ENCODE data around the gene NCBP3.

The NCBP3 gene

GRCh38 chr17:3889325-3890012 is 43.4 kb upstream of the NCBP3 start:
- no peak overlapping the region for H3K4me3 ChIP-seq (ENCODE audit: low read depth in 1 of 2, low read length in 1 of 2)
- peaks cover 5% of the 10 kb centered on the region for H3K27me3 ChIP-seq
- H3K27ac ChIP-seq: no peak overlapping the region
- H3K36me3 ChIP-seq: peaks cover 10% of the 10 kb centered on the region
- no peaks in the 10 kb centered on the region for H3K9me3 ChIP-seq
- TF ChIP-seq, protein P1, sequence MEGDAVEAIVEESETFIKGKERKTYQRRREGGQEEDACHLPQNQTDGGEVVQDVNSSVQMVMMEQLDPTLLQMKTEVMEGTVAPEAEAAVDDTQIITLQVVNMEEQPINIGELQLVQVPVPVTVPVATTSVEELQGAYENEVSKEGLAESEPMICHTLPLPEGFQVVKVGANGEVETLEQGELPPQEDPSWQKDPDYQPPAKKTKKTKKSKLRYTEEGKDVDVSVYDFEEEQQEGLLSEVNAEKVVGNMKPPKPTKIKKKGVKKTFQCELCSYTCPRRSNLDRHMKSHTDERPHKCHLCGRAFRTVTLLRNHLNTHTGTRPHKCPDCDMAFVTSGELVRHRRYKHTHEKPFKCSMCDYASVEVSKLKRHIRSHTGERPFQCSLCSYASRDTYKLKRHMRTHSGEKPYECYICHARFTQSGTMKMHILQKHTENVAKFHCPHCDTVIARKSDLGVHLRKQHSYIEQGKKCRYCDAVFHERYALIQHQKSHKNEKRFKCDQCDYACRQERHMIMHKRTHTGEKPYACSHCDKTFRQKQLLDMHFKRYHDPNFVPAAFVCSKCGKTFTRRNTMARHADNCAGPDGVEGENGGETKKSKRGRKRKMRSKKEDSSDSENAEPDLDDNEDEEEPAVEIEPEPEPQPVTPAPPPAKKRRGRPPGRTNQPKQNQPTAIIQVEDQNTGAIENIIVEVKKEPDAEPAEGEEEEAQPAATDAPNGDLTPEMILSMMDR (IDR thresholded peaks at IDR 0.05): no peak
- peaks cover 59 to 89% of the 10 kb centered on the region in 2 experiments for H3K4me1 ChIP-seq (ENCODE audit: control insufficient read depth in 1 of 2, insufficient read depth in 1 of 2, low read depth in 1 of 2, low read length in 1 of 2)

DNA sequence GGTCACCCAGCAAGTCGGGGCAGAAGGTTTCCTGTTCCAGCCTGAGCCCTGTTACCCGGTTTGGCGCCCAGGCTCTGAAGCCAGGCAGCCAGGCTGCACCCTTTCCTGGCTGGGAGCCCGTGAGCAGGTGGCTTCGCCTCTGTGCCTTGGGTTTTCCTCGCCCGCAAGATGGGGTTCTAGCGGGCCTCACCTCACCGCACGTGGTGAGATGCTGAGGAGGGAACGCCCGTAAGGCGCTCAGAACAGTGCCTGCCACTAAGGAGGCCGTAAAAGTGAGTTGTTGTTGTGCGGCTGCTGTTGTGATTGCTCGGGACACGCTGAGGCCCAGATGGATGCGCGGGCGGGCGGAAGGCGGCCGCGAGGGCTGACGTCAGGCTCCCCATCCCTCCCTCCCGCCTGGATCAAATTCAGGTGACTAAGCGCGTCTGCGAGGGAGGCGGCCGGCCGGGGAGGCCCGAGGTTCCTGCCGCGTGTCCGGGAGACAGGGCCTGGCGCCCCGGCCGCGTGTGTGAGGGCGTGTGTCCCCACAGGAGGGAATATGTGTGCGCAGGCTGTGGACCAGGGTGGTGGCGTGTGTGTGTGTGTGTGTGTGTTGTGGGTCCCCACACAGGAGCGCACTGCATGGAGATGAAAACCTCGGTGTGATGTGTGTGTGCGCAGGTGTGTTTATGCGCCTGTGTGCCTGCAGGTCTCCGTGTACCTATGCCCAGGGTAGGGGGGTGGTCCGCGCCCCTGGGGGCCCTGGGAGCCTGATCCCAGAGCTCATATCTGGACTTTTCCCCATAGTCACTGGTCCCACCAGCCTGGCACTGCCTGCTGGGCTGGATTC is 42.5 kb upstream of the NCBP3 start:
- Histone ChIP-seq H3K36me3 (peaks cover 19% of the 10 kb centered on the region), H3K27me3 (peaks cover 5% of the 10 kb centered on the region), H3K9me3 (no peaks in the 10 kb centered on the region), H3K27ac (peak overlapping the region; percentile 95), H3K4me1 (ENCODE audit: control insufficient read depth in 1 of 2, insufficient read depth in 1 of 2, low read depth in 1 of 2, low read length in 1 of 2) (peaks cover 50 to 80% of the 10 kb centered on the region in 2 experiments), H3K4me3 (ENCODE audit: low read depth in 1 of 2, low read length in 1 of 2) (peak overlapping the region in 1 of 2 experiments; percentile 14)
- TF ChIP-seq, protein P1 (IDR thresholded peaks at IDR 0.05): no peak

DNA sequence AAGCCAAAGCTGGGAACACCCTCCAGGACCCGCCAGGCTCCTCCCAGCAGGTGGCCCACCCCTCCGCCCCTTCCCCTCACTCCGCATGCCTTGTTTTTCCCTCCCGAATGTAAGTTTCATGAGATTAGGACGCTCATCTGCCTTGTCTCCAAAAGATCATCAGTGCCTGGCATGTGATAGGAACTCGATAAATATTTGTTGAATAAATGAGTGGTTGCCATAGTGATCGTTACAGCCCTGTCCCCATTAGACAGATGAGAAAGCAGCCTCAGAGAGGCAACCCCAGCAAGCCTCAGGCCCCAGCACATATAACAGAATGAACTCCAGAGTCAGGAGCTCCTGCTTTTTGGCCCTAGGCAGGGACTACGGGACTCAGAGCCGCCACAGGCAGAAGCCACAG is 41.8 kb upstream of the NCBP3 start:
- Histone ChIP-seq H3K9me3 (no peaks in the 10 kb centered on the region), H3K4me1 (ENCODE audit: control insufficient read depth in 1 of 2, insufficient read depth in 1 of 2, low read depth in 1 of 2, low read length in 1 of 2) (peaks cover 47 to 75% of the 10 kb centered on the region in 2 experiments), H3K36me3 (peaks cover 26% of the 10 kb centered on the region), H3K27ac (peak overlapping the region; percentile 95), H3K27me3 (peaks cover 5% of the 10 kb centered on the region), H3K4me3 (ENCODE audit: low read depth in 1 of 2, low read length in 1 of 2) (peak overlapping the region; percentile 49 to 64)
- TF ChIP-seq, protein P1 (IDR thresholded peaks at IDR 0.05): no peak

DNA sequence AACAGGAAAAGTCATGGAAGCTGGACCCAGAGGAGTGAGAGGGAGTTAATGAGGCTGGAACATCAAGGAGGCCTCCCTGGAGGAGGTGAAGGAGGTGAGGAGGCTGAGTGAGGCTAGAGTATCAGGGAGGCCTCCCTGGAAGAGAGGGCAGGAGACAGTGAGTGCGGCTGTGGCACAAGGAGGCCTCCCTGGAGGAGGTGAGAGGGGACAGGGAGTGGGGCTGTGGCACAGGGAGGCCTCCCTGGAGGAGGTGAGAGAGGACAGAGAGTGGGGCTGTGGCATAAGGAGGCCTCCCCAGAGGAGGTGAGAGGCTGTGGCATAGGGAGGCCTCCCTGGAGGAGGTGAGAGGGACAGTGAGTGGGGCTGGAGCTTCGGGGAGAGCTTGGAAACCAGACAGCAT is 41.3 kb upstream of the NCBP3 start:
- H3K27me3 ChIP-seq: peaks cover 5% of the 10 kb centered on the region
- TF ChIP-seq, protein P1 (IDR thresholded peaks at IDR 0.05): no peak
- peaks cover 31% of the 10 kb centered on the region for H3K36me3 ChIP-seq
- H3K4me3 ChIP-seq (ENCODE audit: low read depth in 1 of 2, low read length in 1 of 2): peak overlapping the region; percentile 49 to 64
- H3K4me1 ChIP-seq (ENCODE audit: control insufficient read depth in 1 of 2, insufficient read depth in 1 of 2, low read depth in 1 of 2, low read length in 1 of 2): peaks cover 47 to 75% of the 10 kb centered on the region in 2 experiments
- peak overlapping the region; percentile 95 for H3K27ac ChIP-seq
- H3K9me3 ChIP-seq: no peaks in the 10 kb centered on the region

DNA sequence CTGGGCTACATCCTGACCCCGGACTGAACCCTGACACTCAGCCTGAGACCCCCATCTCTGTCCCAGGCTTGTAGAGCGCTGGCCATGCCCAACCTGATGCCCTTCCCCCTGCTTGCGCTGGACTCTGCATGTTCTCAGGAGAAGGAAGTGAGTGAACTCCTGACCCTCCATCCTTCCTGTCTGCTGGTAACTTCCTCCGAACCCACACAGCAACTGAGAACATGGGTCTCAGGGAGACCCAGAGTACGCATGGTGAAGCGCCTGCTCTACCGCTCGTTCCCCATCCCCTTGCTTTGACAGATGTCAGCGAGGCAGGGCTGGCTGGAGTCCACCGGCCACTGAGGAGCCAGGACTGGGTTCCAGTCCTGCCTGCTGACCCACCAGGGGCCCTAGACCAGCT is 40.7 kb upstream of the NCBP3 start:
- no peaks in the 10 kb centered on the region for H3K9me3 ChIP-seq
- H3K4me3 ChIP-seq (ENCODE audit: low read depth in 1 of 2, low read length in 1 of 2): peak overlapping the region; percentile 49 to 64
- TF ChIP-seq, protein P1 (IDR thresholded peaks at IDR 0.05): no peak
- H3K36me3 ChIP-seq: peaks cover 37% of the 10 kb centered on the region
- peaks cover 4% of the 10 kb centered on the region for H3K27me3 ChIP-seq
- H3K4me1 ChIP-seq (ENCODE audit: control insufficient read depth in 1 of 2, insufficient read depth in 1 of 2, low read depth in 1 of 2, low read length in 1 of 2): peaks cover 42 to 69% of the 10 kb centered on the region in 2 experiments
- peak overlapping the region; percentile 95 for H3K27ac ChIP-seq
